Measurements from ENCODE around the gene SLC29A2. TPM values are rescaled to one million over a fixed set of nuclear protein-coding genes. Genes with fewer than 3 reads are reported as not detected.

The SLC29A2 gene
- total RNA-seq, 4 donors from 2014 or later: 3.7 to 30.7 (median 15.5) TPM

- no peak for TF ChIP-seq CTCF (IDR thresholded peaks at IDR 0.05; ENCODE audit: low read depth)
Observed at GRCh38 chr11:66347425-66348276, 23.9 kb downstream of the SLC29A2 start, which contains the start of gene B4GAT1. Gene B4GAT1, minus strand, starts transcription at chr11:66347629. Its CDS starts 84 bp downstream, at chr11:66347545.

DNA sequence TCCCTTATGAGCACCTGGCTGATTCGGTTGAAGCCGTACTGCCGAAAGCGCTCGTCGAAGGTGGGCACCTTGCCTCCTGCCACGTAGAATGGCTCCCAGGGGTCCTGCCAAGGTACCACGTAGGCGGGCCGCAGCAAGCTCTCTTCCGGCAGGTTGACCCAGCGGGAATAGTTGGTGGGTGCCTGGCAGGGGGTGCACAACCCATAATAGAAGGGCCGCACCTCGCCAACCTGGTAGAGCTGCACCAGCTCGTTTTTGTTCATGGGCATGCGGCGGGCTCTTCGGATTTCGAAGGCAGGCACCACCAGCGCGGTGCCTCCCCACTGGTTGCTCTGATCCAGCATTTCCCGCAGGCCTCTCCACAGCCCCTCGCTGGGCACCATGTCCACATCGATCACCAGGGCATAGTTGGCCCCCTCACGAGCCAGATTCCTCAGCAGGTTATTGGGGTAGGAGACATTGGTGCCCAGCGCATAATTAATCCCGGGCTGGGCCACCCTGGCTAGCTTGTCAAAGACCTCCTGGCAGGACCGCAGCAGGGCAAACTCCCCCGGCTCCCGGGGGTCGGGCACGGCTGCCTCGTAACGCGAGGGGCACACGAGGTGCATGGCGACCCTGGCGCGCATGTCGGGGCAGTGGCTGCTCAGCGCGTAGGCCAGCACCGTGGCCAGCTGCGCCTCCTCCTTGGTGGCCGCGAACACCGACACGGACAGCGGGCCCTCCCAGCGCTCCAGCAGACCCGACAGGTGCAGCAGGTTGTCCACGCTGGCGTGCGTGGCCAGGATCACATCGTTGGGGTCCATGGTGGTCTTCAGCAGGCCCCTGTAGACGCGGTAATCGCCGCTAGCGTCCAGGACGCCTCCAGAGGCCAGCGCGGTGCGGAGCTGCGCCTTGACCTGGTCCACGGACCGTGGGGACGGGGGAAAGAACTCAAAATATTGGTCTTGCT is 24.8 kb downstream of the SLC29A2 start:
- no peak for TF ChIP-seq CTCF (IDR thresholded peaks at IDR 0.05; ENCODE audit: low read depth)

DNA sequence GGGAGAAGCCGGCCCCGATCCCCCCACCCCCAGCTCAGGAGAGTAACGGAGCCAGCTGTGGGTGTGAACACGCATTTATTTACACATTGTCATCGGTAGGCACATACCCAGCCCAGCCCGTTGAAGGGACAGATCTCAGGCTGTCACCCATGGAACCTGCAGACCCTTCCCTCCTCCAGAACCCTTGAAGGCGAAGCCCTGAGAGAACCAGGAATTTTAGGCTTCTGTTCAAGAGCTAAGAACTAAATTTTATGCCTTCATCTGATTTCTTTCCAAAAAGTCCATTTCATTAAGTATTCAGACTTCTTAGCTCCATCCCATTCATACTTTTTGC is 26.3 kb downstream of the SLC29A2 start:
- TF ChIP-seq CTCF (IDR thresholded peaks at IDR 0.05; ENCODE audit: low read depth): no peak

DNA sequence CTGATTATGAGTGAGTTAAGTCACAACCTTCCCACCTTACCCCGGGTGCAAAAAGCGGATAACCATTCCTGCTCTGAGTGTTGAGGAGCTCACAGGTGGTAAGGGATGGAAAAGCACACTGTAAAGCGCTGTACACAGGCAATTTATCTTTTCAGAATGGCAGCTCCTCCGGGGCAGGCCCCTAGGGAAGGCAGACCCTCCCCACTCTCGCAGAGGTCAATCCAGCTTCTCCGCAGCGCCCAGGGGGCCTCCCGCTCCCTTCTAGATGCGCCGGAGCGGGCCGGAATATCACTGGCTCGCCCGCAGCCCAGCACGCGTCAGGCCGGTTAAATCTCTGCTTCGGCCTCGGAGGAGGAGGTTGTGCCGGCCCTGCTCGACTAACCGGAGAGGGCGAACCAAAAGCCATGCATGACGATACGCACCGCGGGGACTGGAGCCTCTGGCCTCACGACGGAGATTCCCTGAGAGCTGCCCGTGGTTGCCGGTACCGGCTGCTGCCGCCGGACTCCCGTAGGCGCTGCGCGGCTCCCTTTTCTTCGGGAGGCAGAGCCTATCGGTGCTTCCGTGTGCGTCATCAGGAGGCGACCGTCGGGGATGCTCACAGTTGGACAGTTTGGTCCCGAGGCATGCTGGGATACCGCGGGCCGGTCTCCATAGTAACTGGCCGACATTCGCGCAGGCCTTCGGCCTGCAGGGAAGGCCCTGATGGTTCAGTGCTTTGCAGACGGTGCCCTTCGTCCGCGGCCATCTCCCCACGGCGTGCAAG is 26.8 kb downstream of the SLC29A2 start, which contains the start of gene BRMS1:
Gene BRMS1, minus strand, starts transcription at position 555 of the 766 bp plus-strand sequence. CDS start 2,870 bp downstream, outside the sequence.
- TF ChIP-seq CTCF (IDR thresholded peaks at IDR 0.05; ENCODE audit: low read depth): no peak

- TF ChIP-seq CTCF (IDR thresholded peaks at IDR 0.05; ENCODE audit: low read depth): no peak
Observed at GRCh38 chr11:66343176-66343575, 28.4 kb downstream of the SLC29A2 start.

DNA sequence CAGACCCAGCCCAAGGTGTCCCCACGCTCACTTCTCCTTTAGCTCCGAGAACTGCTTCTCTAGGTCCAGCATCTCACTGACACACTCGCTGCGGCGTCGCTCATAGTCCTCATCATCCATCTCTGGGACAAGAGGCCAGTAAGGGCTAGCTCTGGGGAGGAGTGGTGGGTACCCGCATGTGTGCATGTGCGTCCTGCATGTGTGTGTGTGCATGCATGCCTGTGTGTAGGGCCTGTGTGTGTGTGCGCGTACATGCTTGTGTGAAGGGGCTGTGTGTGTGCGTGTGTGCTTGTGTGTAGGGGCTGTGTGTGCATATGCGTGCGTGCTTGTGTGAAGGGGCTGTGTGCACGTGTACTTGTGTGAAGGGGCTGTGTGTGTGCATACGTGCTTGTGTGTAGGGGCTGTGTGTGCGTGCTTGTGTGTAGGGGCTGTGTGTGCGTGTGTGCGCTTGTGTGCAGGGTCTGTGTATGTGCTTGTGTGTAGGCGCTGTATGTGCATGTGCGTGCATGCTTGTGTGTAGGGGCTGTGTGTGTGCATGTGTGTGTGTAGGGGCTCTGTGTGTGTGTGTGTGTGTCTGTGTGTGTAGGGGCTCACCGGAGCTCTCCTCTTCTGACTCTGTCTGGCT is 29.9 kb downstream of the SLC29A2 start:
- no peak for TF ChIP-seq CTCF (IDR thresholded peaks at IDR 0.05; ENCODE audit: low read depth)
